T-helper 17 cell (primary cell): ENCODE data around the gene USP43. TPM values are rescaled to one million over a fixed set of nuclear protein-coding genes. Genes with fewer than 3 reads are reported as not detected.
"Not testable (repeated sequence)": the region's sequence is repeated elsewhere in the genome, so short reads cannot be mapped to it uniquely, and the experiment has no call there.

Experiments used
- ATAC-seq: fragments of 150-1000 bp; cut with Tn5 transposase; 2 replicates; pipeline ENCODE4 v1.10.0; 2021; ENCODE audit warnings: mild to moderate bottlenecking, moderate library complexity
- DNase-seq, 3 donors: peaks; one replicate each; pipeline versions ENCODE4 v3.0.0 to v3.0.0-alpha.2; 2020 to 2021
- H3K9me3 ChIP-seq: one replicate; pipeline ENCODE4 v1.7.0; 2013; ENCODE audit warnings: low read length, mild to moderate bottlenecking; ENCODE audit not compliant: control insufficient read depth, poor library complexity, severe bottlenecking
- H3K27ac Mint-ChIP-seq: one replicate; pipeline ENCODE4 v1.8.0; 2022; ENCODE audit warnings: mild to moderate bottlenecking, moderate library complexity, mixed read lengths
- H3K27me3 Mint-ChIP-seq: one replicate; pipeline ENCODE4 v1.8.0; 2022; ENCODE audit warnings: mixed read lengths
- H3K36me3 Mint-ChIP-seq: one replicate; pipeline ENCODE4 v1.8.0; 2022; ENCODE audit warnings: low read depth, mixed read lengths
- H3K4me1 Mint-ChIP-seq: one replicate; pipeline ENCODE4 v1.8.0; 2022; ENCODE audit warnings: mild to moderate bottlenecking, mixed read lengths
- H3K4me3 Mint-ChIP-seq: one replicate; pipeline ENCODE4 v1.8.0; 2022; ENCODE audit warnings: mild to moderate bottlenecking, moderate library complexity, mixed read lengths
- total RNA-seq, 4 donors: library from RNA in 2 of 4; stranded (reverse) in 2 of 4; gene quantifications; one replicate each; pipeline ENCODE4 v1.2.3 and lab custom pipeline; 2022 to 2026

The USP43 gene, protein sequence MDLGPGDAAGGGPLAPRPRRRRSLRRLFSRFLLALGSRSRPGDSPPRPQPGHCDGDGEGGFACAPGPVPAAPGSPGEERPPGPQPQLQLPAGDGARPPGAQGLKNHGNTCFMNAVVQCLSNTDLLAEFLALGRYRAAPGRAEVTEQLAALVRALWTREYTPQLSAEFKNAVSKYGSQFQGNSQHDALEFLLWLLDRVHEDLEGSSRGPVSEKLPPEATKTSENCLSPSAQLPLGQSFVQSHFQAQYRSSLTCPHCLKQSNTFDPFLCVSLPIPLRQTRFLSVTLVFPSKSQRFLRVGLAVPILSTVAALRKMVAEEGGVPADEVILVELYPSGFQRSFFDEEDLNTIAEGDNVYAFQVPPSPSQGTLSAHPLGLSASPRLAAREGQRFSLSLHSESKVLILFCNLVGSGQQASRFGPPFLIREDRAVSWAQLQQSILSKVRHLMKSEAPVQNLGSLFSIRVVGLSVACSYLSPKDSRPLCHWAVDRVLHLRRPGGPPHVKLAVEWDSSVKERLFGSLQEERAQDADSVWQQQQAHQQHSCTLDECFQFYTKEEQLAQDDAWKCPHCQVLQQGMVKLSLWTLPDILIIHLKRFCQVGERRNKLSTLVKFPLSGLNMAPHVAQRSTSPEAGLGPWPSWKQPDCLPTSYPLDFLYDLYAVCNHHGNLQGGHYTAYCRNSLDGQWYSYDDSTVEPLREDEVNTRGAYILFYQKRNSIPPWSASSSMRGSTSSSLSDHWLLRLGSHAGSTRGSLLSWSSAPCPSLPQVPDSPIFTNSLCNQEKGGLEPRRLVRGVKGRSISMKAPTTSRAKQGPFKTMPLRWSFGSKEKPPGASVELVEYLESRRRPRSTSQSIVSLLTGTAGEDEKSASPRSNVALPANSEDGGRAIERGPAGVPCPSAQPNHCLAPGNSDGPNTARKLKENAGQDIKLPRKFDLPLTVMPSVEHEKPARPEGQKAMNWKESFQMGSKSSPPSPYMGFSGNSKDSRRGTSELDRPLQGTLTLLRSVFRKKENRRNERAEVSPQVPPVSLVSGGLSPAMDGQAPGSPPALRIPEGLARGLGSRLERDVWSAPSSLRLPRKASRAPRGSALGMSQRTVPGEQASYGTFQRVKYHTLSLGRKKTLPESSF
- total RNA-seq: under 1 TPM; 0.29 to 0.45 TPM
- 1.6 to 2.5 reads per million in 2 donors for total RNA-seq (lab: John Stamatoyannopoulos, UW)

DNA sequence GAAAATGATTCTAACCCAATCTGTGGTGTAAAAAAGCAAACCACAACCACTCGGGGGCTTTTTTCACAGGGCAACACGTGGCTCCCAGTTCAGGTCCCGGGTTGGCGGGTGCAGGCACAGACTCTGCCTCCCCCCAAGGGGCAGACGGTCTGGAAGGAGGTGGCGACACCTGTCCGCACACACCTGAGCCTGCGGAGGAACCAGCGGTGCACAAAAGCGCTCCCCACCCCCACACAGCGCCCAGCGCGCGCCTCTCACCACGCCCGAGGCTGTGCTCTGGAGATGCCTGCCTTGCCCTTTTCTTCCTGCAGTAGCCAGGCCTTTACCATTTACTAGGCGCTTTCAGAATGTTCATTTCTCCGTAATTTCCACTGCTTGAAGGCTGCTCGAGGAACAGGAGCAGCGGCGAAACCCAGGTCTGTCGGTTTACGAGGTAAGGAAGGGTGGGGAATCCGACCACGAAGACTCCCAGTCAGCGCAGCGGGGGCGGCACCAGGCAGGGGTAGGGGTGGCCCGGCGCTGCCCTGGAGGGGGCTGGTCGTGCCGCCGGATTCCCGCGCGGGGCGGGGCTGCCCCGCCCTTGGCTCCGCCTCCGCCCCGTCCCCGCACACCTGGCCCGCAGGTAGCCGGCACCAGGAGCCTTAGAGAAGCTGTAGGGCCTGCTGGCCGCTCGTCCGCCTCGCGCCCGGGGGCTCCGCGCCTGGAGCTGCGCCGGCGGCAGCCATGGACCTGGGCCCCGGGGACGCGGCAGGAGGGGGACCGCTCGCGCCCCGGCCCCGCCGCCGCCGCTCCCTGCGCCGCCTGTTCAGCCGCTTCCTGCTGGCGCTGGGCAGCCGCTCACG is at the start of gene USP43:
TSS of gene USP43 (plus strand) at position 608 of the 842 bp plus-strand sequence. CDS start at position 724, 116 bp downstream.
- Mint-ChIP-seq H3K36me3 (peaks cover 4% of the 10 kb centered on the region), H3K4me3 (peak within 1 kb of the TSS; percentile 86), H3K27ac (no peak within 1 kb of the TSS), H3K4me1 (peaks cover 15% of the 10 kb centered on the region), H3K27me3 (peaks cover 34% of the 10 kb centered on the region)
- peak; percentile 71 for ATAC-seq
- no peaks in the 10 kb centered on the region for H3K9me3 ChIP-seq
- peak in 1 of 3 donors; percentile 12 for DNase-seq

GRCh38 chr17:9597638-9598037 is 47.7 kb upstream of the USP43 start:
- not testable (repeated sequence) for H3K4me1 Mint-ChIP-seq, H3K27ac Mint-ChIP-seq, H3K36me3 Mint-ChIP-seq

DNA sequence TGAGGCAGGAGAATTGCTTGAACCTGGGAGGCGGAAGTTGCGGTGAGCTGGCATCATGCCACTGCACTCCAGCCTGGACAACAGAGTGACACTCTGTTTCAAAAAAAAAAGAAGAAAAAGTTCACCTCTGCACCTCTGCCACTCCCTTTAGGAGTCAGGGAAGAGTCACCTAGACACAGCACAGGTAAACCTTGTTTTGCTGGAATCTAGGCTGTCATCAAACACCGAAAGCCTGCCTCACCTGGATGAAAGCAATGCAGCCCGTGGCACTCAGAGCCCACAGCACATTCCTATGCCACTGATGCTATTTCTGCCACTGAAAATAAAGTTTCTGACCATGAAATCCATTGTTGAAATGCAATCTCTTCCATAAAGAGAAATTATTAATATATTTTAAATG is 46.7 kb upstream of the USP43 start:
- Mint-ChIP-seq H3K27me3 (peaks cover 26% of the 10 kb centered on the region), H3K27ac (no peak overlapping the region), H3K36me3 (peaks cover 6% of the 10 kb centered on the region), H3K4me3 (no peak overlapping the region), H3K4me1 (peaks cover 2% of the 10 kb centered on the region)
- DNase-seq (no peak), ATAC-seq (no peak)
- H3K9me3 ChIP-seq: no peaks in the 10 kb centered on the region

More at GRCh38 chr17:9597638-9598037, 47.7 kb upstream of the USP43 start:
- not testable (repeated sequence) for DNase-seq, H3K4me3 Mint-ChIP-seq, ATAC-seq, H3K9me3 ChIP-seq
- peaks cover 27% of the 10 kb centered on the region for H3K27me3 Mint-ChIP-seq

DNA sequence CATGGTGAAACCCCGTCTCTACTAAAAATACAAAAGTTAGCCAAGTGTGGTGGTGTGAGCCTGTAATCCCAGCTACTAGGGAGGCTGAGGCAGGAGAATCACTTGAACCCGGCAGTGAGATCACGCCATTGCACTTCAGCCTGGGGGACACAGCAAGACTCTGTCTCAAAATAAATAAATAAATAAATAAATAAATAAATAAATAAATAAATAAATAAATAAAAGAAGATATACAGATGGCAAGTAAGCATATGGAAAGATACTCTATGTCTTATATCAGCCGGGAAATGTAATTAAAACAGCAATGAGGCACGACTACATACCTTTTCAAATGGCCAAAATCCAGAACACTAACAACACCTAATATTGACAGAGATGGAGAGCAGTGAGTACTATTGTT is 40.7 kb upstream of the USP43 start:
- H3K36me3 Mint-ChIP-seq: not testable (repeated sequence)

GRCh38 chr17:9606453-9606852 is 38.9 kb upstream of the USP43 start:
- H3K9me3 ChIP-seq: no peaks in the 10 kb centered on the region
- ATAC-seq (no peak), DNase-seq (no peak)
- Mint-ChIP-seq H3K27ac (no peak overlapping the region), H3K4me1 (no peaks in the 10 kb centered on the region), H3K4me3 (no peak overlapping the region), H3K36me3 (peaks cover 2% of the 10 kb centered on the region), H3K27me3 (peaks cover 23% of the 10 kb centered on the region)

More for the DNA sequence above, 40.7 kb upstream of the USP43 start:
- ATAC-seq, H3K4me3 Mint-ChIP-seq, H3K4me1 Mint-ChIP-seq, DNase-seq, H3K9me3 ChIP-seq, H3K27ac Mint-ChIP-seq: not testable (repeated sequence)
- H3K27me3 Mint-ChIP-seq: peaks cover 23% of the 10 kb centered on the region

DNA sequence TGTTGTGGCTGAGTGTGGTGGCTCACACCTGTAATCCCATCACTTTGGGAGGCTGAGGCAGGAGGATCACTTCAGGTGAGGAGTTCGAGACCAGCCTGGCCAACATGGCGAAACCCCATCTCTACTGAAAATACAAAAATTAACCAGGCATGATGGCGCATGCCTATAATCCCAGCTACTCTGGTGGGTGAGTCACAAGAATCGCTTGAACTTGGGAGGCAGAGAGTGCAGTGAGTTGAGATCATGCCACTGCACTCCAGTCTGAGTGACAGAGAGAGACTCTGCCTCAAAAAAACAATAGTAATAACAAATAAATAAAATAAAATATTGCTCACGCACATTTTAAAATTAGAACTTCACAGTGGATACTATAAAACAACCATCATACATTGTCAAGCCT is 38.3 kb upstream of the USP43 start:
- H3K9me3 ChIP-seq, H3K27ac Mint-ChIP-seq, H3K4me1 Mint-ChIP-seq, ATAC-seq, H3K36me3 Mint-ChIP-seq, DNase-seq, H3K4me3 Mint-ChIP-seq: not testable (repeated sequence)
- H3K27me3 Mint-ChIP-seq: peaks cover 27% of the 10 kb centered on the region

DNA sequence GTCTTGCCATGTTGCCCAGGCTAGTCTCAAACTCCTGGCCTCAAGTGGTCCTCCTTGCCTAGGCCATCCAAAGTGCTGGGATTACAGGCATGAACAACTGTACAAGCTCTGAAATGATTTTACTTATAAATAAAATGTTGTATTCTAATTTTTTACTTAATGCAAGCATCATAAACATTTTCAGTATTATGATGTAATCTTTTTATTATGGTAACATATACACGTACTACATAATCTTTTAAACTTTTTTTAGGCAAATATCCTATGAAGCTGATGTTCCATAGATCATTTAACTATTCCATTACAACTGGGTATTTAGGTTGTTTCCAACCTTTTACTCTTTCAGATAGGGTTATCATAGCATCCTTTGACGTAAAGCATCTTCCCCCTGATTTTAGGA is 33.8 kb upstream of the USP43 start:
- H3K36me3 Mint-ChIP-seq: no peaks in the 10 kb centered on the region
- H3K4me3 Mint-ChIP-seq: no peak overlapping the region
- no peak for ATAC-seq
- H3K9me3 ChIP-seq: no peaks in the 10 kb centered on the region
- H3K27me3 Mint-ChIP-seq: peaks cover 21% of the 10 kb centered on the region
- DNase-seq: no peak
- no peak overlapping the region for H3K27ac Mint-ChIP-seq
- no peaks in the 10 kb centered on the region for H3K4me1 Mint-ChIP-seq

GRCh38 chr17:9612006-9612405 is 33.3 kb upstream of the USP43 start:
- ATAC-seq (no peak), DNase-seq (no peak)
- H3K27ac Mint-ChIP-seq: no peak overlapping the region
- no peak overlapping the region for H3K4me3 Mint-ChIP-seq
- peaks cover 21% of the 10 kb centered on the region for H3K27me3 Mint-ChIP-seq
- H3K4me1 Mint-ChIP-seq: no peaks in the 10 kb centered on the region
- no peaks in the 10 kb centered on the region for H3K9me3 ChIP-seq
- H3K36me3 Mint-ChIP-seq: no peaks in the 10 kb centered on the region

- DNase-seq (no peak), ATAC-seq (no peak)
- no peaks in the 10 kb centered on the region for H3K9me3 ChIP-seq
- Mint-ChIP-seq H3K27me3 (peaks cover 21% of the 10 kb centered on the region), H3K4me3 (no peak overlapping the region), H3K4me1 (no peaks in the 10 kb centered on the region), H3K27ac (no peak overlapping the region), H3K36me3 (no peaks in the 10 kb centered on the region)
Measured at GRCh38 chr17:9615486-9615885, 29.8 kb upstream of the USP43 start.

GRCh38 chr17:9622961-9623360 is 22.4 kb upstream of the USP43 start:
- no peaks in the 10 kb centered on the region for H3K4me1 Mint-ChIP-seq
- no peak for ATAC-seq

DNA sequence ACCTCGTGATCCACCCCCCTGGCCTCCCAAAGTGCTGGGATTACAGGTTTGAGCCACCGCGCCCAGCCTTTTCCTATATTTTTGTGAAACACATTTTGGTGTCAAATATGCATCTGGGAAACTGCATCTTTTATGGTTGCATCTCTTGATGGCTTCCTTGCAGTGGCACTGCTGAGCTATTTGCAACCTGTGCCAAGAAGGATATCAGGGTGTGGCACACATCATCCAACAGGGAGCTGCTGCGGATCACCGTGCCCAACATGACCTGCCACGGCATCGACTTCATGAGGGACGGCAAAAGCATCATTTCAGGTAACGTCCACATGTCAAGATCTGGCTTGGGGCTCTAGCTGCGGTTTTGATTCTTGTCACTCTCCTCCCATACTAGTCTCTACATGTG is 16.8 kb upstream of the USP43 start:
- Mint-ChIP-seq H3K27ac (no peak overlapping the region), H3K4me1 (no peaks in the 10 kb centered on the region), H3K36me3 (peaks cover 4% of the 10 kb centered on the region), H3K4me3 (no peak overlapping the region), H3K27me3 (peaks cover 19% of the 10 kb centered on the region)
- ATAC-seq: no peak
- DNase-seq: no peak
- no peaks in the 10 kb centered on the region for H3K9me3 ChIP-seq

More at GRCh38 chr17:9622961-9623360, 22.4 kb upstream of the USP43 start:
- Mint-ChIP-seq H3K36me3 (no peaks in the 10 kb centered on the region), H3K4me3 (no peak overlapping the region), H3K27me3 (no peaks in the 10 kb centered on the region), H3K27ac (no peak overlapping the region)
- H3K9me3 ChIP-seq: no peaks in the 10 kb centered on the region
- no peak for DNase-seq

DNA sequence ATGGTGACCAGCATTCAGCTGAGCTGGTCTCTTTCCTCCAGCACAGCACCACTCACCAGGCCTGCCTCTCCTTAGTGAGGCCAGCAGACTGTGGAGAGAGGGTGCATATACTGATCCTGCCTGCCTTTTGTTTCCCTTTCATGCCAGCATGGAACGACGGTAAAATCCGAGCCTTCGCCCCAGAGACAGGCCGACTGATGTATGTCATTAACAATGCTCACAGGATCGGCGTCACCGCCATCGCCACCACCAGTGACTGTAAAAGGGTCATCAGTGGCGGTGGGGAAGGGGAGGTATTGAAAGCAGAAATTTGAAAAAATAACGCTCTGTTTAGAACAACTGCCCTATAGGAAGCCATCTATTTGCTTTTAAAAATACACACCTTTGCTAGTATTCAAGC is 12.6 kb upstream of the USP43 start:
- no peak overlapping the region for H3K4me3 Mint-ChIP-seq
- H3K36me3 Mint-ChIP-seq: peaks cover 4% of the 10 kb centered on the region
- H3K27ac Mint-ChIP-seq: no peak overlapping the region
- peaks cover 45% of the 10 kb centered on the region for H3K27me3 Mint-ChIP-seq
- H3K9me3 ChIP-seq: no peaks in the 10 kb centered on the region
- DNase-seq (no peak), ATAC-seq (no peak)
- H3K4me1 Mint-ChIP-seq: no peaks in the 10 kb centered on the region
